ENCODE results near the gene CHCHD6.

DNA sequence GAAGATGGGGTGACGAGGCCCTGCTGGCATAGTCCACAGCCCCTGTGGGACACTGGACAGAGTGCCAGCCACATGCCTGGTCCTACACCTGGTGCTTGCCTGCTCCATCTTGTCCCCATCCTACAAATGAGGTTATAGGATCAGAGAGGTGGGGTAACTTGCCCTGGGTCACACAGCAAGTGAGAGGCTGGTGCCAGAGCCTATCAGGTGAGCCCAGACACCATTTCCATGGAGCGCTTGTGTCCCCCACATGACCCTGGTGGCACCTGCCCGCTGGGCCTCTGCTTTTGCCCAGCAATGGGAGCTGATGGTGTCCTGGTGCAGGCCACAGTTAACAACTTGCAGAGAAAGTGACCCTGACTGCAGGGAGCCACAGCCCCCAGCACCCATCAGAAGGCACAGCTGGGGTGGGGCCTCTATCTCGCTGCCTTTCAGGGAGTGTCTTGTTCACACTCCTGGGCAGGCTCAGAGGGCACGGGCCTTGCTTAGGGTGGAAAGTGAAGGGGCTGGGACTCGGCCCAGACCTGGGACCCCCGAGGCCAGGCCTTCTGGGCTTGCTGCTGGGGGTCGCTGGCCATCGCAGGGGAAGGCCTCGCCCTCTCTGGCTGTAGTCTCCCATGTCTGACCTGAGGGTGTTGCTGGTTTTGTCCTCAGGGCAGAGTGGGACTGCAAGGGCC lies 286.1 kb downstream of the CHCHD6 start:
- TF ChIP-seq, protein P1, sequence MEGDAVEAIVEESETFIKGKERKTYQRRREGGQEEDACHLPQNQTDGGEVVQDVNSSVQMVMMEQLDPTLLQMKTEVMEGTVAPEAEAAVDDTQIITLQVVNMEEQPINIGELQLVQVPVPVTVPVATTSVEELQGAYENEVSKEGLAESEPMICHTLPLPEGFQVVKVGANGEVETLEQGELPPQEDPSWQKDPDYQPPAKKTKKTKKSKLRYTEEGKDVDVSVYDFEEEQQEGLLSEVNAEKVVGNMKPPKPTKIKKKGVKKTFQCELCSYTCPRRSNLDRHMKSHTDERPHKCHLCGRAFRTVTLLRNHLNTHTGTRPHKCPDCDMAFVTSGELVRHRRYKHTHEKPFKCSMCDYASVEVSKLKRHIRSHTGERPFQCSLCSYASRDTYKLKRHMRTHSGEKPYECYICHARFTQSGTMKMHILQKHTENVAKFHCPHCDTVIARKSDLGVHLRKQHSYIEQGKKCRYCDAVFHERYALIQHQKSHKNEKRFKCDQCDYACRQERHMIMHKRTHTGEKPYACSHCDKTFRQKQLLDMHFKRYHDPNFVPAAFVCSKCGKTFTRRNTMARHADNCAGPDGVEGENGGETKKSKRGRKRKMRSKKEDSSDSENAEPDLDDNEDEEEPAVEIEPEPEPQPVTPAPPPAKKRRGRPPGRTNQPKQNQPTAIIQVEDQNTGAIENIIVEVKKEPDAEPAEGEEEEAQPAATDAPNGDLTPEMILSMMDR (conservative IDR thresholded peaks at IDR 0.05), result no peak
- no peak for TF ChIP-seq EZH2 (IDR thresholded peaks at IDR 0.05; ENCODE audit: low read depth)

Measured in PC-9 (cell line).